SU-DHL-6 (cell line): Measurements from ENCODE around the gene C13orf42.

Experiments used
- H2AFZ ChIP-seq: fragments of 200-600 bp; sonication (generic); 2 replicates; pipeline ENCODE4 v1.6.1; 2014; ENCODE audit warnings: low read depth, mild to moderate bottlenecking, moderate library complexity, mixed read lengths, antibody characterized with exemption, low read length; ENCODE audit not compliant: severe bottlenecking
- H3F3A ChIP-seq: fragments of 200-600 bp; shearing (Covaris generic); 2 replicates; pipeline ENCODE4 v1.6.0; 2016; ENCODE audit warnings: antibody characterized with exemption, mild to moderate bottlenecking; ENCODE audit not compliant: insufficient read depth
- H3K27ac ChIP-seq: fragments of 200-600 bp; sonication (generic); 2 replicates; pipeline ENCODE4 v1.5.1; 2016; ENCODE audit warnings: low read depth, mild to moderate bottlenecking, low read length, moderate library complexity, mixed read lengths
- H3K27me3 ChIP-seq: fragments of 200-600 bp; sonication (generic), shearing (Covaris generic); 2 replicates; pipeline ENCODE4 v1.6.0; 2014; ENCODE audit warnings: mild to moderate bottlenecking, low read length
- H3K36me3 ChIP-seq: fragments of 200-600 bp; sonication (generic); 2 replicates; pipeline ENCODE4 v1.6.1; 2014; ENCODE audit warnings: mild to moderate bottlenecking, low read length, mixed read lengths
- H3K4me2 ChIP-seq: fragments of 300-600, 200-600 bp; shearing (Covaris generic), sonication (generic); 2 replicates; pipeline ENCODE4 v1.6.0; 2014; ENCODE audit warnings: low read length, low read depth, mild to moderate bottlenecking; ENCODE audit not compliant: poor library complexity, severe bottlenecking
- H3K4me3 ChIP-seq: fragments of 200-600 bp; sonication (generic); 2 replicates; pipeline ENCODE4 v1.5.1; 2014; ENCODE audit warnings: antibody characterized with exemption, low read length, mild to moderate bottlenecking, mixed read lengths; ENCODE audit not compliant: insufficient read depth, poor library complexity, severe bottlenecking
- H3K79me2 ChIP-seq: fragments of 200-600 bp; sonication (generic); 2 replicates; pipeline ENCODE4 v1.6.1; 2014; ENCODE audit warnings: mild to moderate bottlenecking, low read length, moderate library complexity; ENCODE audit not compliant: insufficient read depth
- H3K9ac ChIP-seq: fragments of 200-600 bp; sonication (generic); 2 replicates; pipeline ENCODE4 v1.7.0; 2014; ENCODE audit warnings: mild to moderate bottlenecking, low read length
- H3K9me2 ChIP-seq: fragments of 200-600 bp; sonication (generic); replicated peaks from 2 replicates; pipeline ENCODE4 v1.6.1; 2014; ENCODE audit warnings: low read length; ENCODE audit not compliant: insufficient read depth
- H3K9me3 ChIP-seq: fragments of 200-600 bp; sonication (generic); 2 replicates; pipeline ENCODE4 v1.6.1; 2014; ENCODE audit warnings: low read length, mixed read lengths; ENCODE audit not compliant: insufficient read depth
- H4K20me1 ChIP-seq: fragments of 200-600 bp; sonication (generic); 2 replicates; pipeline ENCODE4 v1.6.1; 2014; ENCODE audit warnings: low read depth, mild to moderate bottlenecking, antibody characterized with exemption, low read length, moderate library complexity, mixed read lengths
- CTCF ChIP-seq: fragments of 200-600 bp; sonication (generic); IDR thresholded peaks from one replicate; pipeline ENCODE4 v1.5.1; 2017; ENCODE audit warnings: antibody characterized with exemption, mild to moderate bottlenecking, low read length, moderate library complexity; ENCODE audit not compliant: insufficient read depth, poor library complexity, severe bottlenecking
- EZH2phosphoT487 ChIP-seq: fragments of 200-600 bp; sonication (generic), shearing (Covaris generic); conservative IDR thresholded peaks from 2 replicates; pipeline ENCODE4 v1.6.1; 2018; ENCODE audit warnings: mild to moderate bottlenecking, antibody characterized with exemption, low read length, moderate library complexity, mixed read lengths

Gene C13orf42

GRCh38 chr13:51036418-51036817, 74.7 kb downstream of the C13orf42 start:
- H2AFZ ChIP-seq, result no peak overlapping the region

GRCh38 chr13:51035978-51036377, 75.1 kb downstream of the C13orf42 start:
- no peaks in the 10 kb centered on the region for H3K9me2 ChIP-seq
- no peak overlapping the region for H3K27ac ChIP-seq
- no peaks in the 10 kb centered on the region for H3K79me2 ChIP-seq
- H3K4me3 ChIP-seq, result no peak overlapping the region
- H3K9ac ChIP-seq, result no peak overlapping the region
- no peak overlapping the region for H2AFZ ChIP-seq
- H3F3A ChIP-seq, result no peaks in the 10 kb centered on the region
- no peaks in the 10 kb centered on the region for H3K27me3 ChIP-seq
- H3K4me2 ChIP-seq, result no peak overlapping the region
- no peaks in the 10 kb centered on the region for H4K20me1 ChIP-seq
- no peaks in the 10 kb centered on the region for H3K36me3 ChIP-seq
- H3K9me3 ChIP-seq, result no peaks in the 10 kb centered on the region
- no peak for TF ChIP-seq EZH2phosphoT487
- TF ChIP-seq CTCF, result no peak

More at GRCh38 chr13:51036418-51036817, 74.7 kb downstream of the C13orf42 start:
- Histone ChIP-seq H3K9ac (no peak overlapping the region), H3K27me3 (no peaks in the 10 kb centered on the region), H3K9me3 (no peaks in the 10 kb centered on the region), H3K27ac (no peak overlapping the region), H4K20me1 (no peaks in the 10 kb centered on the region), H3K36me3 (no peaks in the 10 kb centered on the region), H3K9me2 (no peaks in the 10 kb centered on the region), H3K4me2 (no peak overlapping the region), H3F3A (no peaks in the 10 kb centered on the region), H3K4me3 (no peak overlapping the region), H3K79me2 (no peaks in the 10 kb centered on the region)
- TF ChIP-seq EZH2phosphoT487, result no peak
- no peak for TF ChIP-seq CTCF

GRCh38 chr13:51035469-51035868, 75.6 kb downstream of the C13orf42 start:
- Histone ChIP-seq H3K4me3 (no peak overlapping the region), H2AFZ (no peak overlapping the region), H4K20me1 (no peaks in the 10 kb centered on the region), H3K9ac (no peak overlapping the region), H3K27ac (no peak overlapping the region), H3F3A (no peaks in the 10 kb centered on the region), H3K4me2 (no peak overlapping the region), H3K27me3 (no peaks in the 10 kb centered on the region), H3K9me2 (no peaks in the 10 kb centered on the region), H3K79me2 (no peaks in the 10 kb centered on the region), H3K9me3 (no peaks in the 10 kb centered on the region), H3K36me3 (no peaks in the 10 kb centered on the region)
- no peak for TF ChIP-seq CTCF
- TF ChIP-seq EZH2phosphoT487, result no peak
